ENCODE measurements around the gene ZNF79.

GRCh38 chr9:127438394-127438793 is 14.2 kb downstream of the ZNF79 start:
- TF ChIP-seq CTCF (IDR thresholded peaks at IDR 0.05; ENCODE audit: insufficient read depth, low read length, poor library complexity, severe bottlenecking) (no peak), EZH2phosphoT487 (conservative IDR thresholded peaks at IDR 0.05; ENCODE audit: low read length) (no peak)
